Fibroblast of villous mesenchyme (primary cell): ENCODE measurements around the gene CFAP43. TPM values are rescaled to one million over a fixed set of nuclear protein-coding genes. Genes with fewer than 3 reads are reported as not detected.

Experiments
- DNase-seq: peaks from one replicate; pipeline ENCODE4 v3.0.0-alpha.2; 2010; ENCODE audit warnings: low read depth
- H3K4me3 ChIP-seq: 2 replicates; pipeline ENCODE4 v1.5.1; 2011; ENCODE audit warnings: low read depth, mild to moderate bottlenecking, low read length
- total RNA-seq: library from RNA; depleted of rRNA; stranded (reverse); fragments of >200 nt; gene quantifications from 2 replicates; pipeline ENCODE4 v1.2.3, GENCODE V29; 2012
- TF ChIP-seq, protein P1 (sequence below): IDR thresholded peaks from 2 replicates; pipeline ENCODE4 v1.5.1; 2012; ENCODE audit warnings: low read depth, mild to moderate bottlenecking, low read length; ENCODE audit not compliant: insufficient read depth

The CFAP43 gene
- total RNA-seq, 1 donor = not detected

DNA sequence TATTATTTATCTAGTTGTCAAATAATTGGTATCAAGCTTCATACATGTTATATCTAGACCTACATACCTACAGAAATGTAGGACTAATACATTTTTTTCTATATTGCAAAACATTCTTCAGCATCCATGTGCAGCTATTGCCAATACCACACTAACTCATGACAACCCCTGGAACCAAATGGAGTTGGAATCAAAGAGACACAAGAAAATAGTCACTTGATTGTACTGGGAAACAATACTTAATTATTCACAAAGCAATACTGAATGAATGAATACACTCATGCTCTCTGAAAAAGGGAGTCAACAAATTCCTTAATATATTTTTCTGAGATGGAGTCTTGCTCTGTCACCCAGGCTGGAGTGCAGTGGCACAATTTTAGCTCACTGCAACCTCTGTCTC is 10.4 kb upstream of the CFAP43 start:
- DNase-seq = no peak
- TF ChIP-seq, protein P1, sequence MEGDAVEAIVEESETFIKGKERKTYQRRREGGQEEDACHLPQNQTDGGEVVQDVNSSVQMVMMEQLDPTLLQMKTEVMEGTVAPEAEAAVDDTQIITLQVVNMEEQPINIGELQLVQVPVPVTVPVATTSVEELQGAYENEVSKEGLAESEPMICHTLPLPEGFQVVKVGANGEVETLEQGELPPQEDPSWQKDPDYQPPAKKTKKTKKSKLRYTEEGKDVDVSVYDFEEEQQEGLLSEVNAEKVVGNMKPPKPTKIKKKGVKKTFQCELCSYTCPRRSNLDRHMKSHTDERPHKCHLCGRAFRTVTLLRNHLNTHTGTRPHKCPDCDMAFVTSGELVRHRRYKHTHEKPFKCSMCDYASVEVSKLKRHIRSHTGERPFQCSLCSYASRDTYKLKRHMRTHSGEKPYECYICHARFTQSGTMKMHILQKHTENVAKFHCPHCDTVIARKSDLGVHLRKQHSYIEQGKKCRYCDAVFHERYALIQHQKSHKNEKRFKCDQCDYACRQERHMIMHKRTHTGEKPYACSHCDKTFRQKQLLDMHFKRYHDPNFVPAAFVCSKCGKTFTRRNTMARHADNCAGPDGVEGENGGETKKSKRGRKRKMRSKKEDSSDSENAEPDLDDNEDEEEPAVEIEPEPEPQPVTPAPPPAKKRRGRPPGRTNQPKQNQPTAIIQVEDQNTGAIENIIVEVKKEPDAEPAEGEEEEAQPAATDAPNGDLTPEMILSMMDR = no peak
- no peak overlapping the region for H3K4me3 ChIP-seq

DNA sequence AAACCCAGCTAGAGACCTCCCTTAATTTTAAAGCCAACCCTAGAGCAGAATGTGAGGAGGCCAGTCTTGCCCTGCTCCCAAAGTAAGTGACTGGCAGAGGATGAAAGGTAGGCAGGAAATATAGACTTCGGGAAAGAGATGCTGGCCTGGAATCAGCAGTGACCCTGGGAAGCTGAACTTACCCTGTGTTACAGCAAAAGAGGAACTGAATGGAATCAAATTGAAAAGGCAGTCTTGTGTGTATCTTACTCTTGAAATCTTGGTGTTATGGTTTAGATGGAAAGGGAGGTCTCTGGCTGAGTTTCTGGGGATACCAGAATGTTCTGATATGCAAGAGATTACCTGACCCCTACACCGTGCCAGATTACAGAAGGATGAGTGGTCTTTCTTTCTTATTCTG is 7.9 kb upstream of the CFAP43 start:
- H3K4me3 ChIP-seq = no peak overlapping the region
- DNase-seq = no peak
- TF ChIP-seq, protein P1 = no peak

DNA sequence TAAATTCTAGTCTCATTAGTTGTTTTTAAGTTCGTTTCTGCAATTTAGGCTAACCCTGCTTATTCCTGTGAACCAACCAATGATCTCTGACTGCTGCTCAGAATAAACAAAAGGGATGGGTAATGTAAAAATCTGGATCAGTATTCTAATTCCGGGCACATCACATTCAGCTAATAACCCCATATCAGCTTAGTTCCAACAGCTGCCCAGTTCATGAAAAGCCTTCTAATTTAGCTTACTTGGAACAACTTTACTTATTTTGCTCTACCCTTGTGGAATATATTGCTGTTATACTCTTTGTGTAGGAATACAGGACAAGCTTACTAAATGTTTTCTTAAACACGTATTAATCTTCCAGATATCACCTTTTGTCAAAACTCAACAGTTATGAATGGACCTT is 3.6 kb upstream of the CFAP43 start:
- H3K4me3 ChIP-seq = no peak overlapping the region
- TF ChIP-seq, protein P1 = no peak
- DNase-seq = no peak

DNA sequence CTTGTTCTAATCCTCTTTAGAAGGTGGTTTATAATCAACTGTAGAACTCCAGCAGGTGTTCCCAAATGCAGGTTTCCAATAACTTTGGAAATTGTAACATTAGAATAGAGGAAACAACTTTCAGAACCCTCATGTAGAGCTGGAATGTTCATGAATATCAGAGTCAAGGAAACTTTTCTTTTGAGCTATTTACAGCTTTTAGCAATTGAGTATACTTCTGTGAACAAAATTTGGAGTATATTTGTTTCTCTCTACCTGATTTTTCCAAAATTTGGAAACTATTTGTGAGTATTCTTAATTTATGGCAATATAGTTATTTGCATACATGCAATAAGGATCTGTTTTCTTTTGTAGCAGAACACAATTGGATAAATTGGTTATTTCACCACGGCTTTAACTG is 2.8 kb upstream of the CFAP43 start:
- H3K4me3 ChIP-seq = no peak overlapping the region
- TF ChIP-seq, protein P1 = no peak
- DNase-seq = no peak

DNA sequence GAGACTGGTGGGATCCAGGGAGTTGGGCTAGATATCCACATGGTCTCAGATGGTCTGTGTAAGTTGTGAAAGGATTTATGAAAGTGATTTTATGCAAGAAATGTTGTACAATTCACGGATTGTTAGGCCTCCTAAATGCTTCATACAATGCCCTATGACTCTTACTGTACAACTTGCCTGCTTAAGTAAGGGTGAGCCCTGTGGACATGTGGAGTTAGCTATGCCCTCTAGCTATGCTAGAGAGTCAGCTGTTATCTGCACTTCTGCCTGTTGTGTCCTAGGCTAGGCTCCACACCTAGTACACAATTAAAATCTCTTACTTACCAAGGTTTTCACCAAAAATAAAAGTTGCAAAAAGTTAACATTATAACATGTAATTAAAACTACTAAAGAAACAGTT is 1.7 kb upstream of the CFAP43 start:
- DNase-seq = no peak
- TF ChIP-seq, protein P1 = no peak
- no peak overlapping the region for H3K4me3 ChIP-seq

DNA sequence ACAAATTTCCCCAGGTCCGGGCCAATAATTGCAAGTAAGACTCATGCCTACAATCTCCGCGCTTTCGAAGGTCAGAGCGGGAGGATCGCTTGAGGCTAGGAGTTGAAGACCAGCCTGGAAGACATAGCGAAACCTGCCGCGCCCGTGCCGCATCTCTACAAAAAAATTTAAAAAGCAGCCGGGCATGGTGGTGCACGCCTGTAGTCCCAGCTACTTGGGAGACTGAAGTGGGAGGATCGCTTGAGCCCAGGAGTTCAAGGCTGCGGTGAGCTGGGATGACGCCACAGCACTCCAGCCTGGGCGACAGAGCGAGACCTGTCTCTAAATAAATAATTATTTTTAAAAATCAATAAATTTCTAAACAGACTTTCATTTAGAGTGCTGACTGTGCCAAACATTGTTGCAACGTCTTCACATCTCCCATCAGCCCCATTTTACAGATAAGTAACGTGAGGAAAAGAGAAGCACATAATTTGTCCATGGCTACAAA is 494 bp upstream of the CFAP43 start:
- TF ChIP-seq, protein P1 = no peak
- no peak for DNase-seq
- H3K4me3 ChIP-seq = peak overlapping the region; percentile 86

DNA sequence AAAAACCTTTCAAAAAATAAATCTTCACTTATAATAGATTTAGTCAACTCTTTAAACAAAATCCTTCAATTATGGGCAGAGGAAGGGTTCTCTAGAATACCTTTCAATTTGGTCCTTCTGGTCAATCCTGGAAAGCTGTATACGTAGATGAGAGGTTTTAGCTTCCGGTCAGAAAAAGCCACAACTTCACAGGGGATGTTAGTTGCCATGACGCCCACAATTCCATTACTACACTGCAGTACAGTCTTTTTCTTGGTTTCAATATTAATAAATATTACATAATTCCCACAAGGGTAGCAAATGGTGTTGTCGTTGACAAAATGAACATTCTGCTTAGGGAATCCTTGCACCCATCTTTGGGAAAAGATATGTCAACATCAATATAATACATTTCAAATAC is 1.7 kb downstream of the CFAP43 start:
- DNase-seq = no peak
- TF ChIP-seq, protein P1 = no peak

More for the DNA sequence above, 1.7 kb downstream of the CFAP43 start:
- no peak overlapping the region for H3K4me3 ChIP-seq
